Neutrophil (primary cell): Measurements from ENCODE around the gene FIZ1.

Experiments used
- H3K27ac ChIP-seq: fragments of 200-600 bp; sonication (generic); 2 replicates; pipeline ENCODE4 v1.5.1; 2016; ENCODE audit warnings: mild to moderate bottlenecking, moderate library complexity
- H3K27me3 ChIP-seq: fragments of 200-600 bp; sonication (generic); 2 replicates; pipeline ENCODE4 v1.6.0; 2016; ENCODE audit warnings: mild to moderate bottlenecking
- H3K36me3 ChIP-seq: fragments of 200-600 bp; sonication (generic); 2 replicates; pipeline ENCODE4 v1.5.1; 2017
- H3K4me1 ChIP-seq, 2 experiments: fragments of 200-600 bp in 1 of 2; sonication (generic) in 1 of 2; 1 replicate in 1 of 2; 2 replicates in 1 of 2; pipeline versions ENCODE4 v1.5.1 to v1.6.1; 2013 to 2016; ENCODE audit warnings: low read depth in 1 of 2, low read length in 1 of 2, mild to moderate bottlenecking in 1 of 2, moderate library complexity in 1 of 2; ENCODE audit not compliant: control insufficient read depth in 1 of 2, insufficient read depth in 1 of 2
- H3K4me3 ChIP-seq, 2 experiments: fragments of 200-600 bp in 1 of 2; sonication (generic) in 1 of 2; 1 replicate in 1 of 2; 2 replicates in 1 of 2; pipeline ENCODE4 v1.5.1; 2013 to 2016; ENCODE audit warnings: low read depth in 1 of 2, low read length in 1 of 2, mild to moderate bottlenecking in 1 of 2, moderate library complexity in 1 of 2
- H3K9me3 ChIP-seq: fragments of 200-600 bp; sonication (generic); 2 replicates; pipeline ENCODE4 v1.5.1; 2016
- TF ChIP-seq, protein P1 (sequence below): fragments of 200-600 bp; sonication (generic); IDR thresholded peaks from 2 replicates; pipeline ENCODE4 v1.5.1; 2016; ENCODE audit warnings: antibody characterized with exemption

Gene FIZ1

DNA sequence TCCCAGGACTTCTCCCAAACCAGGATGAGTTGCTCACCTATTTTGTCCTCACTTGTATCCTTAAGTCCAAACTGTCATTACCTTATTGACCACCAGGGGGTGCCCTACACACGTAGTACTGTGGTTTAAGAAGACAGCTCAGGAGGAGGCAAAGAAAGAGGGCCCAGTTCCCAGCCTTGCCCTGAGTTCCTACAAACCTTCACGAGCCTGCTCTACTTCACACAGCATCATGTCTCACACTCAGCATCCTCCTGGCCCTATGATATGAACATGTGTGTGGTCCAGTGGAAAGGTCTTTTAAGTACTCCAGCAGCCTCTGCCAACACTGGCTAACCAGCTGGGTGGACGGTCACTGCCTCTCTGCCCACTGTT lies 33.1 kb upstream of the FIZ1 start:
- peaks cover 36 to 45% of the 10 kb centered on the region in 2 experiments for H3K4me1 ChIP-seq
- H3K27ac ChIP-seq: peak overlapping the region; percentile 49
- H3K4me3 ChIP-seq: no peak overlapping the region
- H3K27me3 ChIP-seq: no peaks in the 10 kb centered on the region
- no peaks in the 10 kb centered on the region for H3K36me3 ChIP-seq
- TF ChIP-seq, protein P1, sequence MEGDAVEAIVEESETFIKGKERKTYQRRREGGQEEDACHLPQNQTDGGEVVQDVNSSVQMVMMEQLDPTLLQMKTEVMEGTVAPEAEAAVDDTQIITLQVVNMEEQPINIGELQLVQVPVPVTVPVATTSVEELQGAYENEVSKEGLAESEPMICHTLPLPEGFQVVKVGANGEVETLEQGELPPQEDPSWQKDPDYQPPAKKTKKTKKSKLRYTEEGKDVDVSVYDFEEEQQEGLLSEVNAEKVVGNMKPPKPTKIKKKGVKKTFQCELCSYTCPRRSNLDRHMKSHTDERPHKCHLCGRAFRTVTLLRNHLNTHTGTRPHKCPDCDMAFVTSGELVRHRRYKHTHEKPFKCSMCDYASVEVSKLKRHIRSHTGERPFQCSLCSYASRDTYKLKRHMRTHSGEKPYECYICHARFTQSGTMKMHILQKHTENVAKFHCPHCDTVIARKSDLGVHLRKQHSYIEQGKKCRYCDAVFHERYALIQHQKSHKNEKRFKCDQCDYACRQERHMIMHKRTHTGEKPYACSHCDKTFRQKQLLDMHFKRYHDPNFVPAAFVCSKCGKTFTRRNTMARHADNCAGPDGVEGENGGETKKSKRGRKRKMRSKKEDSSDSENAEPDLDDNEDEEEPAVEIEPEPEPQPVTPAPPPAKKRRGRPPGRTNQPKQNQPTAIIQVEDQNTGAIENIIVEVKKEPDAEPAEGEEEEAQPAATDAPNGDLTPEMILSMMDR: peak; percentile 88
- H3K9me3 ChIP-seq: no peaks in the 10 kb centered on the region

DNA sequence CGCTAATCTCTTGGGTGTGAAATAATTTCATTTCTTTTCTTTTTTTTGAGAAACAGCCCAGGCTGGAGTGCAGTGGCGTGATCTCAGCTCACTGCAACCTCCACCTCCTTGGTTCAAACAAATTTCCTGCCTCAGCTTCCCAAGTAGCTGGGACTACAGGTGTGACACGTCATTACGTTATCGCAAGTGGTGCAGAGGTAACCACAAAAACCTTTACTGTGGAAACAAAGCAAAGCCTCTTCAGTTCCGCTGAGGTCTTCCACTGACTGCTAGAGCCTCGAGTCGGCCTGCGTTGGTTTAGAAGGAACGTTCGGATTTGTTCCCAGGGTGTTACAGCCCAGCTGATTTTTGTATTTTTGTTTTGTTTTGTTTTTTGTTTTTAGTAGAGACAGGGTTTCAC lies 27.0 kb upstream of the FIZ1 start:
- no peak overlapping the region for H3K27ac ChIP-seq
- H3K4me1 ChIP-seq: peaks cover 35 to 39% of the 10 kb centered on the region in 2 experiments
- TF ChIP-seq, protein P1: no peak
- H3K4me3 ChIP-seq: no peak overlapping the region
- H3K36me3 ChIP-seq: peaks cover 9% of the 10 kb centered on the region
- no peaks in the 10 kb centered on the region for H3K9me3 ChIP-seq
- H3K27me3 ChIP-seq: no peaks in the 10 kb centered on the region

DNA sequence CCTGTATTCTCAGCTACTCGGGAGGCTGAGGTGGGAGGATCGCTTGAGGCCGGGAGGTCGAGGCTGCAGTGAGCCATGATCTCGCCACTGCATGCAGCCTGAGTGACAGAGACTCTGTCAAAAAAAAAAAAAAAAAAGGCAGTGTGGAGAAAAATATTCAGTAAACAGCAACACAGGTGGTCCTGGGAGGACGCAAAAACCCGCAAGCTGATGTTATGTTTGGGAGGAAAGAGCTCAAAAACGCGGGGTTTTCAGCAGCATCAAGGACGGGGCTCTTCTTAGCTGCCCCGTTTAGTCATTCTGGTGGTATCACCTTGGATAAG lies 25.6 kb upstream of the FIZ1 start:
- Histone ChIP-seq H3K9me3 (no peaks in the 10 kb centered on the region), H3K27me3 (no peaks in the 10 kb centered on the region), H3K4me1 (peaks cover 49 to 53% of the 10 kb centered on the region in 2 experiments), H3K4me3 (peak overlapping the region; percentile 66 to 79), H3K36me3 (peaks cover 9% of the 10 kb centered on the region), H3K27ac (peak overlapping the region; percentile 96)
- TF ChIP-seq, protein P1: no peak

DNA sequence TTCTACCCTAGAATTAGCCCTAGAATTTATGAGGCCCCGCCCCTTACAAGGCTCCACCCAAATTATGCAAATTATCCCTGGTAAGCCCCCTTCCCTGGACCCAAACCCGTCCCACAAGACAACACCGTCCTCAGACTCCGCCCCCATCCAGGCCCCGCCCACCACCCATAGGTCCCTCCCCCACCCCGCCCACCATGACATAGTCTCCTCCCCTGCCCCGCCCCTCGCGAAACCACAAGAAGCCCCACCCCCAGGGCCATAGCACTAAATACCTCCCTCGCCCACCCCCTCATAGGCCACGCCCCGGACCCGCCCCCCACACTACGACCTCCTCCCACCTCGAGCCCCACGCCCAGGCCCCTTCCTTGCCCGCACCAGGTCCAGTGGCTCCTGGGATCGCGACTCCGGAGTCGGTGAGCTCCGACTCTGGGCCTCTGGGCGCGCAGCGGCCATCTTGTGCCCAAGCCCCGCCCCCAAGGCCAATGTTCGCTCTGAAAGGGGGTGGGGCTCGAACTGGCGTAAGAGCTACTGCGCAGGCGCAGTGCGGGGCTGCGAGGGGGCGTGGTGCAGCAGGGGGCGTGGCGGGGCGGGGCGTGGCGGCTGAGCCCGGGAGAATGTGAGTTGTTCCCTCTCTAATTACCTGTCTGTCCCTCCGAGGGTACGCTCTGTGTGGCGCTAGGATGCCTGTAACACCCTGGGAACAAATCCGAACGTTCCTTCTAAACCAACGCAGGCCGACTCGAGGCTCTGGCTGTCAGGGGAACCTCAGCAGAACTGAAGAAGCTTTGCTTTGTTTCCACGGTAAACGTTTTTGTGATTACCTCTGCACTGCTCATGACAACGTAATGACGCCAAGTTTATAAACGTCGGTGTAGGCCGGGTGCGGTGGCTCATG lies 25.0 kb upstream of the FIZ1 start, which contains the start of gene ZNF784:
Gene ZNF784, minus strand, starts transcription at position 458 of the 895 bp plus-strand sequence. Its CDS starts 5 bp downstream, at position 453.
- Histone ChIP-seq H3K27ac (peak within 1 kb of the TSS; percentile 96), H3K4me1 (peaks cover 55 to 59% of the 10 kb centered on the region in 2 experiments), H3K9me3 (no peaks in the 10 kb centered on the region), H3K4me3 (peak within 1 kb of the TSS; percentile 66 to 79), H3K36me3 (peaks cover 9% of the 10 kb centered on the region), H3K27me3 (no peaks in the 10 kb centered on the region)
- TF ChIP-seq, protein P1: peak; percentile 29

DNA sequence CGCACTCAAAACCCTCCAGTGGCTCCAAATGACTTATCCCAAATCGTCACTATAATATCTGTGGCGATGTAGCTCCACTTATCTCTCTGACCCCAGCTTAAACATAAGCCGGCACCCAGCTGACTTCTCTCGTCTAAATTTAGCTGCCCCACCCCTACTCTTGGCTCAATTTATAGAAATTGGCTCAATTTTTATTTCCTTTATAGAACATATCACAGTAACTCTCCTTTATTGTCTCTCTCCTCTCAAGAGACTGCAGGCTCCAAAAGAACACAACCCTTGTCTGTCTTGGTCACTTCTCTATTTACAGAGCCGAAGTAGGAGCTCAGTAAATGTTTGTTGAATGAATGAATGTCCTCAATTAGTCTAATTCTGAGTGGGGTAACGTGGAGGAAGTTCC lies 24.2 kb upstream of the FIZ1 start:
- Histone ChIP-seq H3K4me1 (peaks cover 63 to 67% of the 10 kb centered on the region in 2 experiments), H3K27me3 (no peaks in the 10 kb centered on the region), H3K27ac (peak overlapping the region; percentile 96), H3K36me3 (peaks cover 9% of the 10 kb centered on the region), H3K9me3 (no peaks in the 10 kb centered on the region), H3K4me3 (peak overlapping the region; percentile 66 to 79)
- TF ChIP-seq, protein P1: no peak
